Measurements from ENCODE around the gene ZNF718.
"Not testable (repeated sequence)": the region's sequence is repeated elsewhere in the genome, so short reads cannot be mapped to it uniquely, and the experiment has no call there.

ZNF718 gene

DNA sequence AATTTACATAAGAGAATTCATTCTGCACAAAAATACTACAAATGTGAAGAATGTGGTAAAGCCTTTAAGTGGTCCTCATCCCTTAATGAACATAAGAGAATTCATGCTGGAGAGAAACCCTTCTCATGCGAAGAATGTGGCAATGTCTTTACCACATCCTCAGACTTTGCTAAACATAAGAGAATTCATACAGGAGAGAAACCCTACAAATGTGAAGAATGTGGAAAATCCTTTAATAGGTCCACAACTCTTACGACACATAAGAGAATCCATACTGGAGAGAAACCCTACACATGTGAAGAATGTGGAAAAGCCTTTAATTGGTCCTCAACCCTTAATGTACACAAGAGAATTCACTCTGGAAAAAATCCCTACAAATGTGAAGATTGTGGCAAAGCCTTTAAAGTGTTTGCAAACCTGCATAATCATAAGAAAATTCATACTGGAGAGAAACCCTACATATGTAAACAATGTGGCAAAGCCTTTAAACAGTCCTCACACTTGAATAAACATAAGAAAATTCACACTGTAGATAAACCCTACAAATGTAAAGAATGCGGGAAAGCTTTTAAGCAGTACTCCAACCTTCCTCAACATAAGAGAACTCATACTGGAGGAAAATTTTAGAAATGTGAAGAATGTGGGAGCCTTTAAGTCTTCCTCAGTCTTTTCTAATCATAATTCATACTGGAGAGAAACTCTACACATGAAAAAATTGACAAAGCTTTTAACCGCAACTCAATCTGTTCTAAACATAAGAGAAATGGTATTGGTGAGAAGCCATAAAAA is 37.4 kb downstream of the ZNF718 start:
- DNase-seq (ENCODE audit: low read depth): no peak

DNA sequence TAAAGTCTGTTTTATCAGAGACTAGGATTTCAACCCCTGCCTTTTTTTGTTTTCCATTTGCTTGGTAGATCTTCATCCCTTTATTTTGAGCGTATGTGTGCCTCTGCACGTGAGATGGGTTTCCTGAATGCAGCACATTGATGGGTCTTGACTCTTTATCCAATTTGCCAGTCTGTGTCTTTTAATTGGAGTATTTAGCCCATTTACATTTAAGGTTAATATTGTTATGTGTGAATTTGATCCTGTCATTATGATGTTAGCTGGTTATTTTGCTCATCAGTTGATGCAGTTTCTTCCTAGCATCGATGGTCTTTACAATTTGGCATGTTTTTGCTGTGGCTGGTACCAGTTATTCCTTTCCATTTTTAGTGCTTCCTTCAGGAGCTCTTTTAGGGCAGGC is 45.3 kb downstream of the ZNF718 start:
- DNase-seq (ENCODE audit: low read depth): not testable (repeated sequence)

DNA sequence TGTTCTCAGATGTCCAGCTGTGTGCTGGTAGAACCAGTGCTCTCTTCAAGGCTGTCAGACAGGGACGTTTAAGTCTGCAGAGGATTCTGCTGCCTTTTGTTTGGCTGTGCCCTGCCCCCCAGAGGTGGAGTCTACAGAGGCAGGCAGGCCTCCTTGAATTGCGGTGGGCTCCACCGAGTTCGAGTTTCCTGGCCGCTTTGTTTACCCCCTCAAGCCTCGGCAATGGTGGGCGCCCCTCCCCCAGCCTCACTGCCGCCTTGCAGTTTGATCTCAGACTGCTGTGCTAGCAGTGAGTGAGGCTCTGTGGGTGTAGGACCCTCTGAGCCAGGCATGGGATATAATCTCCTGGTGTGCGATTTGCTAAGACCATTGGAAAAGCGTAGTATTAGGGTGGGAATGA is 47.0 kb downstream of the ZNF718 start:
- DNase-seq (ENCODE audit: low read depth): not testable (repeated sequence)

DNA sequence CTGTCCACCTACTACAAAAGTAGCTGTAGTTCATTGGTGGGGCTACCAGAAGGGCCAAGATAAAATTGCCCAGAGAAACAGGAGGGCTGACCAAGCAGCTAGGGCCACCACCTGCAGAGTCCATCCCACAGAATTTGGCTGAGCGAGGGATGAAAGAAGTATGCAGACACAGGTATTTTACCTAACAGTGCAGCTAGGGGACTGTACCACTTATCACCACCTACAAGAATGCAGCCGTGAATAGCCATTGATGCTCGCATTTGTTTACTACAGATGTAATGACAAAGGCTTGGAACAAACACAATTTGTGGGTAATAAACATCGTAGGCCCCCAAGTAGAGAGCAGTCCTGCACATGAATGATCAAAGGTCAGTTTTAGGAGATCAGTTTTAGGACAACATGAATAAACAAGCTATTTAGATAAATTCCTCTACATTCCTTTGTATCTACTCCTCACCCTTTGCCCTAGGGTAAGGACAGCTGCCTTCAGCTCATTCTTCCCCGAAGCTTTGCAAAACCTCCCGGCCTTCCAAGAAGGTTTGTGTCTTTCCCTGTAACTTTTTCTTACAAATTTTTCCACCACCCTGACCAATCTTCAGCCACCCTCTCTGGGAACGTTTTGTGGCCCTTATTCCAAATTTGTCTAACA is 49.5 kb downstream of the ZNF718 start:
- no peak for DNase-seq (ENCODE audit: low read depth)

DNA sequence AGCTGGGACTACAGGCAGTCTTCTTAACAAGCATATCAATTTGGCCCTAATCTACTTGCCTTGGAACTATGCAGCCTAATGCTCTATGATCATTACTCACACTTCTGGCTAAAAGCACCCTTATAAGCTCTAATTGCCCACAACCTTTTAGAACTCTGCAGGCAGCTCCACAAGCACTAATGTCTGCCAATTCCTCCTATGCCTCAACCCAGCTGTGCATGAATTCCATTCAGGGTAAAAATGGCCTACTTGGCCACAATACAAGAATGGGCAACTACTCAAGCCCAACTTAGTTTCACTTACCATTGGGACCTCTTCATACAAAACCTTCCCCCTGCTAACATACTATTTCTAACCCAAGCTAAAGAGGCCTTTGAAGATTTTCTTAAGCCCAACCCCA is 51.7 kb downstream of the ZNF718 start:
- DNase-seq (ENCODE audit: low read depth): no peak

DNA sequence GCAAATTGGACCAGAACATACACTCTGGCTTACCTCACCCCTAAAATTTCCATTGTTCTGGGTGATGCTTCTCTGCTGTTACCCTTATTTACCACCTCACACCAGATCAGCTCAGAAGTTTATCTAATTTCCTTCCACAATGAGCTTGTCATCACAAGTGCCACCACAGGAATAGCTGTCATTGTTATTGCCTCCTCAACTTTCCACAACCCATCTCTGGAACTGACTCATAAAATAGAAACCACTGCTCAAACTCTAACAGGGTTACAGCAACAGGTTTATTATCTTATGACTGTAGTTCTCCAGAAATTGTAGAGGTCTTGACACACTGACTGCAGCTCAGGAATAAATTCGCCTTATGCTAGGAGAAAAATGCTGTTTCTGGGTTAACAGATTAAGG is 52.7 kb downstream of the ZNF718 start:
- no peak for DNase-seq (ENCODE audit: low read depth)

DNA sequence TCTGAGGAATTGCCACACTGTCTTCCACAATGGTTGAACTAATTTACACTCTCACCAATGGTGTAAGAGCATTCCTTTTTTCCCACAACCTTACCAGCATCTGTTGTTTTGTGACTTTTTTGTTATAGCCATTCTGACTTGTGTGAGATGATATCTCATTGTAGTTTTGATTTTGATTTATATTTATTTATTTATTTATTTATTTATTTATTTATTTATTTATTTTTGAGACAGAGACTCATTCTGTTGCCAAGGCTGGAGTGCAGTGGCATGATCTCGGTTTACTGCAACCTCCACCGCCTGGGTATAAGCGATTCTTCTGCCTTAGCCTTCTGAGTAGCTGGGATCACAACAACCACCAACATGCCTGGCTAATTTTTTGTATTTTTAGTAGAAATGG is 57.9 kb downstream of the ZNF718 start:
- not testable (repeated sequence) for DNase-seq (ENCODE audit: low read depth)

DNA sequence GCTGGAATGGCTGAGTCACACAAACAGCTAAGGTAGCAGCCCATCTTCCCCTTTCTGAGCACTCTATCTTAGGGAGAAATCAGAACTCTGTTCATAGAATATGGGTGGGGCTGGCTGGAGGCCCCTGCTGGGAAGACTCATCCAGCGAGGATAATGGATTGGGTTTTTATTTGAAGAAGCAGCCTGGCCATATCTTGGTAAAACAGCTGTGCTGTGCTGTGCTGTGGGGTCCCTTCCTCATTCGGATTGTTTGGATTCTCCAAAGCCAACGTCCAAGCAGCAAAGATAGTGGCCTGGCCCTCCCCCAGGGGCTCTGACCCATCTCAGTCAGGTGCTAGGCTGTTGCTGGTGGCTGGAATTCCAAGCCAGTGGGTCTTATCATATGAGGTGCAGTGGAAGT is 63.8 kb downstream of the ZNF718 start:
- DNase-seq (ENCODE audit: low read depth): no peak

DNA sequence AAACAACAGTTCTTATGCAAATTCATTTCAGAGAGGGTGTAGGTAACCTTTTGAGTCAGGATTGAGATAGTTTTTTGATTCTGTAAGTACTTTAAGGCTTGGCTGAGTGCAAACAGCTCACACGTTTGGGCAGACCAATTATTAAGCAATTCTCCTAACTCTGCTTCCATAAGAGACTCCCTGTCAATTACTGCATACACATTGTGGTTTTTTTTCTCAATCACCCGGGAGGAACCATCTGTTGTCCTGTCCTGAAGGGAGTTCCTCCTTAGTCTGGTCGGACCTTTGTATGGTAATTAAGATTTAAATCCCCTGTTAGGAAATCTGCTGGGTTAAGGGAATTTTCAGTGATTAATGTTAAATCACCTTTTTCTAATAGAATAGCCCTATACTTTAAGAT is 70.9 kb downstream of the ZNF718 start:
- not testable (repeated sequence) for DNase-seq (ENCODE audit: low read depth)

DNA sequence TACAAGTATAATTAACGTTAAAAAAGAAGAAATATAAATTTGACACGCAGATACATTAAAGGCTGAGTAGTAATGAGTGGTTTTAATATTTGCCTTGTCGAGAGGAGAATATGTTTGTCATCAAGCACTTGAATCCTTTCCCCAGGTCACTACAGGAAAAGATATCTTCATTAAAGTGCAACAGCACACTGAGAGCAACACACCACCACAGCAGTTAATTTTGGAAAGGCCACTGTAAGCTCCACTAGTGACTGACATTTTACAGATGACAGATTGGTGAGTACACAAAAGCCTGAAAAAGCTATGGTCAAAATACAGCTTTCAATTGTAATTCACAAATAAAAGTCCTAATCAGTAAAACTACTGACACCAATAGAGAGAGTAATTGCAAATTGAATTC is 76.6 kb downstream of the ZNF718 start:
- no peak for DNase-seq (ENCODE audit: low read depth)

DNA sequence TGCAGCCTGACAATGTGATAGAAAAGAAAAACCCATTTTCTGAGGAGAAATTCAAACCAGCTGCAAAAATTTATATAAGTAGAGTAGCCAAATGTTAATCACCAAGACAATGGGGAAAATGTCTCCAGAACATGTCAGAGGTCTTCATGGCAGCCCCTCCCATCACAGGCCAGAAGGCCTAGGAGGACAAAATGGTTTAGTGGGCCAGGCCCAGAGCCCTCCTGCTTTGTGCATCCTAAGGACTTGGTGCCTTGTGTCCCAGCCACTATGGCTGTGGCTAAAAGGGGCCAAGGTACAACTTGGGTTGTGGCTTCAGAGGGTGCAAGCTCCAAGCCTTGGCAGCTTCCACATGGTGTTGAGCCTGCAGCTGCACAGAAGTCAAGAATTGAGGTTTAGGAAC is 78.5 kb downstream of the ZNF718 start:
- not testable (repeated sequence) for DNase-seq (ENCODE audit: low read depth)

DNA sequence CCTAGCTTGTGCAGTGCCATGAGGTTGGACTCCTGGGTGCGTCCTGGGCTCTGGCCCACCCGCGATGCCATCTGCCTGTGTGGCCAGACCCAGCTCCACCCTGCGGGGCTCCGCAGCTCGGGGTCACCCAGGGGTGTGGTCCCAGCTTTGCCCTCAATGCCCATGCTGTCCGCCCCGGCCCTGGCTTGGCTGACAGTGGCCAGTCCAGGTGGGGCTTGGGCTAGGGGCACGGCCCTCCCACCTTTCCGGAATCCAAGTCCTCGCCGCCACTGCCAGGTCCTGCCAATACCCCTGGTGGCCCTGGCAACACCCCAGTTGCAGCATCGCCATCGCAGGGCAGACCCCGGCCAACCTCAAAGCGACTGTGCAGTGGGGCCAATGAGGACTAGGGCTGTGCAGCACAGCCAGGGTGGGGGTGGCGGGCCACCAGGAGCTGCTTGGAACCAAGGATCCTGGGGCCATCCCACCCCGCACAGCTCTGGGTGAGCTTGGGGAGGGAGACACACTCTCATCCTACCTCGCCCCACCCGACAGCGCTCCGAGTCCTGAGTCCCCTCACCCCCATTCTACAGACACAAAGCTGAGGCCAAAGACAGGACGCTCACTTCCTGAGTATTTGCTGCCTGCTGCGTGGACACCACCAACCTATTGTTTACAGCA is 80.9 kb downstream of the ZNF718 start:
- no peak for DNase-seq (ENCODE audit: low read depth)

DNA sequence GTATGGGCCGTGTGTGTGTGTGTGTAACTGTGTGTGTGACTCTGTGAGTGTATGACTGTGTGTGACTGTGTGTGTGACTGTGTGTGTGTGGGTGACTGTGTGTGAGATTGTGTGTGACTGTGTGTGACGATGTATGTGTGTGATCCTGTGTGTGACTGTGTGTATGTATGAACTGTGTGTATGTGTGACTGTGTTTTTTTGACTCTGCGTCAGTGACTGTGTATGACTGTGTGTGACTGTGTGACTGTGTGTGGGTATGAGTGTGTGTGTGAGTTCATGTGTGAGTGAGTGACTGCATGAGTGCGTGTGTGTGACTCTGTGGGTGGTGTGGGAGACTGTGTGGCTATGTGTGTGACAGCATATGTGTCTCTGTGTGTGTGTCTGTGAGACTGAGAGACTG is 81.8 kb downstream of the ZNF718 start:
- DNase-seq (ENCODE audit: low read depth): no peak

DNA sequence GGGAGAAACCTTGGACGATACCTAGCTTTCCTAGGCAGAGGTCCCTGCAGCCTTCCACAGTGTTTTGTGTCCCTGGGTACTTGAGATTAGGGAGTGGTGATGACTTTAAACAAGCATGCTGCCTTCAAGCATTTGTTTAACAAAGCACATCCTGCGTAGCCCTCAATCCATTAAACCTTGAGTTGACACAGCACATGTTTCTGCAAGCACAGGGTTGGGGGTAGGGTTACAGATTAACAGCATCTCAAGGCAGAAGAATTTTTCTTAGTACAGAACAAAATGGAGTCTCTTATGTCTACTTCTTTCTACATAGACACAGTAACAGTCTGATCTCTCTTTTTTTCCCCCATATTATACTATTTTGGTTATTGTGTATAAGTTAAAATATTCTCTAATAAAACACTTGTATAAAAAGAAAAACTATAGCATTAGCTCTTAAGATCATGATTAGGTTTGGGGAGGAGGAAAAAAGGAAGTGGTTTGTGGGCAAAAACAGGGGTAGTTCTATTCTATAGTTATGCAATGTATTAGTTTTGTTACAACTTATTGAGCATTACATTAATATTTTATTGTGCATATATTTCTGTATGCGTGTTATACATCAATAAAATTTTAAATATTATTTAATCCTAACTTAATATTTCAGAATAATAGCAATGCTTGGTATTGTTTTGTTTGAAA is 84.3 kb downstream of the ZNF718 start:
- DNase-seq (ENCODE audit: low read depth): not testable (repeated sequence)

DNA sequence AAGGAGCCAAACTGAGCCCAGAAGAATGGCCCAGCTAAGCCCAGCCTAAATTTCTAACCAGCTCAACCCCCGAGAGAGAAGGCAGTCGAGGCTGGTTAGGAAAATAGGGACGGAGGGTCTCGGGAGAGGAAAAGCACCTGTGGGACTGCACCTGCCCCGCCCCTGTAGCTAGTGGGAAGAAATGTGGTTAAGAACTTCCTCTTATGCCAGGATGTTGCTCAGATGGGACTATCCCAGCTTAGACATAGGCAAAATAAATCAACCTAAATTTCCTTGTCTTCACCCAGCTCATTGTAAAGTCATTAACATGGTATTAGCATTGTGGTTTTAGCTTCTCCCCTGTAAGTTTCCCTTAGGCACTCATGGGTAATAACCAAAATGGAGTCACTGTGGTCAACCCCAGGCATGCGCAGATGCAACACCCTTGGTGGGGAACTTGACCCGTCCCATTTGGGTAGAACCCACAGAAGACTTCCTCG is 86.8 kb downstream of the ZNF718 start:
- no peak for DNase-seq (ENCODE audit: low read depth)

DNA sequence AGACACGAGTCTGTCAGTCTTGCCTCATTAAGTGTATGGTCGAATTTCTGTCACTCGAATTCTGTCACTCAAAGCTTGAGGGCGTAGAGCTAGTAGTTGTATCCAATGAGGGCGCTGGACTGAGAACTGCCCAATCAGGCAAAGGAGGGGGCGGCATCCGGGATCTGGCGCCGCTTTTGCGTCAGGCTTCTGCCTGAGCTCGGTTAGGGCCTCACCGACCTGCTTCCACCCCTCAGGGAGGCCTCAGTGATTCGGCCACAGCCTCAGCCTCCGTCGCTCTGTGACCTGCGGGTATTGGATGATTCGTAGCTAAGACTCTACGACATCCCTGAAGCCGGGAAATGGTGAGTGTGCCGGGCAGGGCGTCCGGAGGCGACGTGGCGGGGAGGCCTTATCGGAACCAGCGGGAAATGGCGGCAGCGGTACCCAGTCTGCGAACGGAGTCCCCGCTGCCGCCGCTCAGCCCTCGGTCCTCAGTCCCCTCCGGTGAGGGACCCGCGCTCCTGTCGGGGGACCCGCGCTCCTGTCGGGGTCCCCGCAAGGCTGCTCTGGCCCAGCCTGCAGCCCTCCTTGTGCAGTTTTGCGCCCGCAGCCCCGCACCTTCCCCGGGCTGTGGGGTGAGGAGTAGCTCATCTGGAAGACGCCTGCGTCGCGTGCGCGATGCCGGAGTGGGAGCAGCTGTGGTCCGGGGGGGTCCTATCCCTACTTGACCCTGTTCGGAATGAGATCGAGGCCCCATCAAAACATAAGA is 88.3 kb downstream of the ZNF718 start:
- no peak for DNase-seq (ENCODE audit: low read depth)

DNA sequence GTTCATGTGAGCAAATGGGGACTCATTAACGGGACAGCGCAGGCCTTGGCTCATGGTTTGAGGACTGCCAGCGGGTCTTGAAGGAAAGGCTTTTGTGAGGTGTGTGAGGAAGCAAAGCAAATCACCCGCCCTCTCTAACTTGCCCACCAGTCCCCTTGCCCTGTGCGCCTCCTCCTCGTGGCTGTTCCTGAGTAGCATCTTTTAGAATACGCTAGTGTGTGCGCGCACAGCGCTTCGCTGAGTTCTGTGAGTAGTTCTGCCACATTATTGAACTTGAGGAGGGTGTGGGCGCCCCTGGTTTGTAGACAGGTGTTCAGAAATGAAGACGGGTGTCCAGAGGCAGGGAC is 88.9 kb downstream of the ZNF718 start:
- DNase-seq (ENCODE audit: low read depth): not testable (repeated sequence)

Data from activated T-cell treated with anti-CD3 and anti-CD28 coated beads for 48 hours (primary cell).